HG02938 (cell line): Measurements from ENCODE around the gene LRRC46.

Source experiments
- ATAC-seq: cut with Tn5 transposase; IDR thresholded peaks from one replicate; pipeline ENCODE4 v1.9.1; 2021; ENCODE audit warnings: mild to moderate bottlenecking, moderate library complexity; ENCODE audit not compliant: unreplicated experiment

LRRC46 gene

GRCh38 chr17:47829870-47830269, 1.6 kb upstream of the LRRC46 start:
- ATAC-seq: no peak

- no peak for ATAC-seq
Observed at GRCh38 chr17:47830396-47831002, 971 bp upstream of the LRRC46 start.

- no peak for ATAC-seq
Observed at GRCh38 chr17:47831934-47832327, 461 bp downstream of the LRRC46 start.

- no peak for ATAC-seq
Observed at GRCh38 chr17:47834756-47835155, 3.3 kb downstream of the LRRC46 start.

- no peak for ATAC-seq
Observed at GRCh38 chr17:47836601-47837000, 5.1 kb downstream of the LRRC46 start.

GRCh38 chr17:47837401-47838039, 6.0 kb downstream of the LRRC46 start:
- no peak for ATAC-seq

GRCh38 chr17:47838636-47839035, 7.2 kb downstream of the LRRC46 start:
- ATAC-seq: no peak

- ATAC-seq: no peak
Observed at GRCh38 chr17:47839071-47839470, 7.6 kb downstream of the LRRC46 start.

- ATAC-seq: no peak
Observed at GRCh38 chr17:47840001-47840741, 8.7 kb downstream of the LRRC46 start.

- no peak for ATAC-seq
Observed at GRCh38 chr17:47840742-47841487, 9.4 kb downstream of the LRRC46 start, which contains the start of gene SCRN2. TSS of gene SCRN2 (minus strand) at chr17:47841273. CDS start at chr17:47840843, 430 bp downstream.

- no peak for ATAC-seq
Observed at GRCh38 chr17:47841488-47842291, 10.2 kb downstream of the LRRC46 start.

- no peak for ATAC-seq
Observed at GRCh38 chr17:47843391-47843730, 11.9 kb downstream of the LRRC46 start.

- no peak for ATAC-seq
Observed at GRCh38 chr17:47844227-47844626, 12.8 kb downstream of the LRRC46 start.

GRCh38 chr17:47844814-47845715, 13.6 kb downstream of the LRRC46 start:
- no peak for ATAC-seq

GRCh38 chr17:47845716-47846075, 14.2 kb downstream of the LRRC46 start:
- no peak for ATAC-seq

- no peak for ATAC-seq
Observed at GRCh38 chr17:47846716-47847340, 15.4 kb downstream of the LRRC46 start.

- ATAC-seq: no peak
Observed at GRCh38 chr17:47847341-47848197, 16.1 kb downstream of the LRRC46 start.

- no peak for ATAC-seq
Observed at GRCh38 chr17:47848198-47848513, 16.7 kb downstream of the LRRC46 start.

- ATAC-seq: no peak
Observed at GRCh38 chr17:47850373-47850691, 18.9 kb downstream of the LRRC46 start.
